HG03159 (cell line): ENCODE data around the gene UBXN11.
A peak's percentile ranks its signal among the peaks of the same experiment; 100 is the strongest.

Experiments used
- ATAC-seq: cut with Tn5 transposase; IDR thresholded peaks from one replicate; pipeline ENCODE4 v1.9.1; 2021; ENCODE audit warnings: mild to moderate bottlenecking, moderate library complexity; ENCODE audit not compliant: unreplicated experiment

The UBXN11 gene

DNA sequence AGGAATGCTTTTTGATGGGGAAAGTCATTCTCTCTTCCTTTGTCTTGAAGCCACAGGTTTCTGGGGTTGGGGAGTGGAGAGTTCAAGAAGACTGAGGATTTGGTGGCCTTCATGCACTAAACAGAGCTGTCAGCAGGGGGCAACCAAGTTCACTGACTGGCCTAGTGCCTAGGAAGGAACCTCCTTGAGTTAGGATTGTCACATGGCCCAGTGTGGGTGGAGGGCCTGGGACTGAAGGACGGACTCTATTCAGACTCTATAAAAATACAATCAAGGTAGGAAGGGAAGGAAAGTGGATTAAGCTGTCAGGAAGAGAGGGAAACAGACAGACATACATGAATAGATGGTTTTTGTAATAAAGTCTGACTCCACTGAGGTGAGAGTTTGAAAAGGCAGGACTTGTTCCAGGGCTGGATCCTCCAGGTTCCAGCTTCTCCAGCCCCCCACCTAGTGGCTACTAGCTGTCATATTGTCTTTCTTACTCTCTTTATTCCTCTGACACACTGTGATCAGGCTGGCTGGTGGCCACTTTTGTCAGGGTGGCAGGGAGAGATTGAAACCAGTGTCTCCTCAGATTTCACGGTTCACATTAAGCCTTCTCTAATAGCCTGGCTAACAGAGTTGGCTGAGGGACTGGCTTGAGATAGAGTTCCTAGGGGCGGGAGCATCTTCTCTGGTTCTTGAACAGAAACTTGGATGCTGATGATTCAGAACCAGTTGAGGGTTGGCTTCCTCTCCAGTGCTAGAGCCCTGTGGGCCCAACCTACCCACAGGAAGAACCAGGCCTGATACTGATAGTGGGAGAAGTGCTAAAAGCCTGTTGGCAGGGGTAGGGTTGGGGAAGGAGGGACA is 30.6 kb downstream of the UBXN11 start:
- ATAC-seq = peak; percentile 40

DNA sequence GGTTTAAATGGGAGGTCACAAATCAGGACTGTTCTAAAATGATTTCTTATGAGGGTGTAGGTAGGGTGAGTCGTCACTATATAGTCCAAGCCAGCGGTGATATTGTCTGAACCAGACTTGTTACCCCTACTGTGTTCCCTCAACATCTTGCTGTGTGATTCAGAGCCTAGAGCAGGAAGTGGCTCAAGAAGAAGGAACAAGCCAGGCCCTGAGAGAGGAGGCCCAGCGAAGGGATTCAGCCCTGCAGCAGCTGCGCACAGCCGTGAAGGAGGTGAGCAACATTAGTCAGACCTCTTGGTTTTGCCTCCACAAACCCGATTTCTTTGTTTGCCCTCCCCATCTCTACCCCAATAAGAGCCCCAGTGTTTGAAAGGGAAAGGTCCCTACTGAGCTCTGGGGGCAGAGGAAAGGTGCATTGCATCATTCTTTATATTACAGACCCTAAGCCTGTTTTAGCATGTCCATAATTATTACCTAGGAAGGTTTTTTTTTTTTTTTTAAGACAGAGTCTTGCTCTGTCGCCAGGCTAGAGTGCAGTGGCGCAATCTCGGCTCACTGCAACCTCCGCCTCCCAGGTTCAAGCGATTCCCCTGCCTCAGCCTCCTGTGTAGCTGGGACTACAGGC is 31.5 kb downstream of the UBXN11 start:
- no peak for ATAC-seq

DNA sequence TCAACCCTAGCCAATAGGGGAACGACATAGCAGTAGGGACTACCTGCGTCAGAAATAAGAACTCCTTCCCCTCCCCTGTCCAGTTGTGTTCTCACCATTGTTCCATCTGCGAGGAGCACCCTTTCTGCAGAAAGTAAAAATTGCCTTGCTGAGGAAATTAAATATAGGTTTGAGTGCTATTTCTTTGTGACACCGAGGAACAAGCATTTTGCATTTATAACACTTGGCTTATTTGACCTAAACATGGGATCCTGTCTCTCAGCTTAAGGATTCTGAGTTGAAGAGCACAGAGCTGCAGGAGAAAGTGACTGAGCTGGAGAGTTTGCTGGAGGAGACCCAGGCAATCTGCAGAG is 37.3 kb downstream of the UBXN11 start:
- no peak for ATAC-seq

DNA sequence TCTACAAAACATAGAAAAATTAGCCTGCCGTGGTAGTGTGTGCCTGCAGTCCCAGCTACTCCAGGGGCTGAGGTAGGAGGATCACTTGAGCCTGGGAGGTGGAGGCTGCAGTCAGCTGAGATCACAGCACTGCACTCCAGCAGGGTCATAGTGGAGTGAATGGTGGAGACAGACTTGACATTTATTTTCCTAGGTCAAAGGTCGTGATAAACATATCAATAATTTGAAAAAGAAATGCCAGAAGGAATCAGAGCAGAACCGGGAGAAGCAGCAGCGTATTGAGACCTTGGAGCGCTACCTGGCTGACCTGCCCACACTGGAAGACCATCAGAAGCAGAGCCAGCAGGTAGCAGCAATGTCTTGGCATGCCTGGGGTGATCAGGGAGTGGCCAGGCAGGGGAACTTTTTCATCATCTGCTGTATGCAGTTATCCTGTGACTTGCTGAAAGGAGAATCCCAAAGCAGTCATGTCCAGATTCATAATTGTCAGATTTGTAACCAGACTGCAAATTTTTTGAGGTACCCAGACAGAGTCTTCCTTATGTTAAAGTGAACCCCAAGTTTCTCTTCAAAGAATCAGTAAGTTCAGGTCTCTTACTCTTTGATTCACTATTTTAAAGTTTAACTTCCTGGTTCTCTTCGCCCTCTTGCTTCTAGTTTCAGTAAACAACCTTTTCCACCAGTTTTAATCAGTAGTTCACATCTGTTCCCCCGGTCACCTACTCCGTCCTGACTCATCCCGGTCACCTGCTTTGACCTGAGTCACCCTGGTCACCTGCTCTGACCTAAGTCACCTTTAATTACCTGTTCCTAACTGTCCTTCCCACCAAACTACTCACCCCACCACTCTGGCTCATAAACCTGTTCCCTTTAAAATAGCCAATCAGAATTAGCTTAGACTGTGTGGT is 37.9 kb downstream of the UBXN11 start:
- no peak for ATAC-seq

DNA sequence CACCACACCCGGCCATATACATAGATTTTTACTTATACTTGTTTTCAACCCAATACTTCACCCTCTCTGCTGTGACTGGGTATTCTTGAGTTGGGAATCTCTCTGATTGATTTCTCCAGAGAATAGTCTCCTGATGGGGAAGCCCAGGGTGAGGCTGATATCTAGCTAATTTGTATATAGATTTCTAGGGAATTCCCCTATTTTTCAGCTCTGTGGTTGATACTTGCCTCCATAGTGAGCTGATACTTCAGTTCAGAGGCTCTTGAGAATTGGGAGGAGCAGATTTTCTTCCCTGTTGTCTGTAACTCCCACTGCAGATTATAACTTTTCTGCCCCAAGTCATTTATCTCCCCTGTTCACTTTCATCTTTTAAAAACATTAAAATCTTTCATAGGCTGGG is 41.0 kb downstream of the UBXN11 start:
- no peak for ATAC-seq

DNA sequence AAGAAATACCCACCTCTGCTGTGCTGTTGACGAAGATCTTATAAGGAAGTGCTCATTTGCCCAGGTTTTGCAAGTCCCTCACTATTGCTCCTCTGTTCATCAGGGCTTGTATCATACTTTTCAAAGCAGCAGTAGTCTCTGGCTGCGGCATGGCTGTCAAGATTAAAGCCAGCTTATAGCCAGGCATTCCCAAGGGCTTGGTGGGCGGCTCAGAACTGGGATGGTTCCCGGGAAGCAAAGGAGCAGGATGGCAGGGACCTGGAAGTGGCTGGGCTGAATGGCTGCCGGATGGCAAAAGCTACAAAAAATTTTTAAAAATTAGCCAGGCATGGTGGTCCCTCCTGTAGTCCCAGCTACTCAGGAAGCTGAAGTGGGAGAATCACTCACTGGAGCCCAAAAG is 43.2 kb downstream of the UBXN11 start:
- ATAC-seq = no peak

DNA sequence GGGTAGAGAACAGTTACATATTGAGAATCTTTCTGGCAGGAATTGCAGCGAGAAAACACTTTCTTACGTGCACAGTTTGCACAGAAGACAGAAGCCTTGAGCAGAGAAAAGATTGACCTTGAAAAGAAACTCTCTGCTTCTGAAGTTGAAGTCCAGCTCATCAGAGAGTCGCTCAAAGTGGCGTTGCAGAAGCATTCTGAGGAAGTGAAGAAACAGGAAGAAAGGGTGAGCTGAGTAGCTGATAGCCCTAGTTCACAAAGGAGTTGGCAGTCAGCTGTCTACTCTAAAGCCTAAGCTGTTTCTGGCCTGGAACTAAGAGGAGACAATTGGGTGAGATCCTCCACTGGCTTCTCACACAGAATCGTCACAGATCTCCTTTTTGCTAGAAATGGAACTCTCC is 46.9 kb downstream of the UBXN11 start:
- no peak for ATAC-seq

DNA sequence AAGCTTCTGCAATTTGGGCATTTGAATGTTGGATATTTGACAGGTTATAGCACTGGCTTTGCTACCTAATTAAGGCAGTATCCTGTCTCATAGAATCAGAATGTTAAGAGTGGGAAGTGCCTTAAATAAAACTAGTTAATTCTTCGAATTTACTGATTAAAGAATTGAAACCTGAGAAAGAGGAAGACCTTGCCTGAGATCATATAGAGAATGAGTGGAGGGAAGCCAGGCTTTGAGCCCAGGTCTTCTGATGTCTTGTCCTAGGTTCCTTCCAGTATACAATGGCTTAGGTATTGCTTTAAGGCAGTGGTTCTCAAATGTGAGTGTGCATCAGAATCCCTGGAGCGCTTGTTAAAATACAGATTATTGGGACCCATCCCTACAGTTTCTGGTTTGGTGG is 47.4 kb downstream of the UBXN11 start:
- no peak for ATAC-seq

DNA sequence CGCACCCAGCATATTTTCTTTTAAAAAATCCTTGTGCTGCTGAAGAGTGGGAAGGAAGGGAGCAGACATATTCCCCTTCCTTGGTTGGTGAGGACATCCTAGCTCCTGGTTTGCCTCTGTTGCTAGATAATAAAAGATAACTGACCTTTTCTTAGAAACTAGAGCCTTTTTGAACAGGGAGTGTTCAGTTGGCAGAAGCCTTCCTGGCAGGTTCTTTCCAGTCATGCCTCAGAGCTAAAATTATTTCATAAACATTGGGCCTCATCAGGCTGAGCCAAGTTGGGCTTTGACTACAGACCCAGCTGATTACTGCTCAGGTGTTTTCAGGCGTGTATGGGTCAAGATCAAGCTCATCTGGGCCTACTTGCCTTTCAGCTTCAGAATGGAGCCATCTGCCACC is 49.2 kb downstream of the UBXN11 start:
- ATAC-seq = no peak

DNA sequence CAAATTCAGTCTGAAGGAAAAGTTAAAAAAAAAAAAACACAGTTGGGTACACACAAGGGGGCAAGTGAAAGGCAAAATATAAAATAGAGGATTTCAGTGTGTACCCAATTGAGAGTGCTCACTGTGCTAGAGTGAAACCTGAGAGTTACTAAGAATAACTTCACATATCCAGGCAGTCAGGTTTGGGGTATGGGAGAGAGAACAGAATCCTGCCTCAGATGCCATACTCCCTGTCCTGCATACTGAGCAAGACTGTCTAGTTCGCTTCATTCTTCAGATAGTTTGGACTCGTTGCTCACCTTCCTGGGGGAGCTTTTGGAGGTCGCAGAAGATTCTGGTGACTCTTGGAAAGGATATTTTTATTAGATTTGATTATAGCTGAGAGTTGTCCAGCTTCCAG is 52.0 kb downstream of the UBXN11 start:
- ATAC-seq = no peak

DNA sequence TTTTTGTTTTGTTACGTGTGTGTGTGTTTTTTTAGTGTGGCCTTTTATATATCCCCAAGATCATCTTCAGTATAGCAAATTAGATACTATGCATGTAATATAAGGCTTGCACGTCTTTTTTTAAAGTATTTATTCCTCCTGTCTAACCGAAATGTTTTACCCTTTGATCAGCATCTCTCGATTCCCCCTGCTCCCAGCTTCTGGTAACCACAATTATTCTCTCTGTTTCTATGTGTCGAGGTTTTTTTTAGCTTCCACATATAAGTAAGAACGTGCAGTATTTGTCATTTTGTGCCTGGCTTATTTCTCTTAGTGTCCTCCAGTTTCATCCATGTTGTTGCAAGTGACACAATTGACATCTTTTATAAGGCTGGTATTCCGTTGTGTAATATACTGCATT is 53.7 kb downstream of the UBXN11 start:
- no peak for ATAC-seq

DNA sequence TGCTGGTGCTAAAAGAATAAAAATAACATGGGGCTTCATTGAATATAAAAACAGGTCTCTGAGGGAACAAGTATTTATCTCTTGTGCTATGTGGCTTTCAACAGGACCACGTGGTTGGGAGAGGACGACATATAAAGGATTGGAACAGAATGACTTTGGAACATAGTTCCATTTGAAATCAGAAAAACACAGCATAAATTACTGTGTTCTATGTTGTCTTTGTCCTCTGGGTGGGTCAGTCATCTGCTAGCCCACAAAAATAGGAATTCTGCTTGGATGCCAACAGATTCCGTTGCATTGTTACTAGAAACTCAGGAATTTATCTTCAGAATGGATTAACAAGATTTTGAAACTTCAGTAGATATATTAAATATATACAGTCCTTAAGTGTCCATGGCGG is 66.5 kb downstream of the UBXN11 start:
- no peak for ATAC-seq

DNA sequence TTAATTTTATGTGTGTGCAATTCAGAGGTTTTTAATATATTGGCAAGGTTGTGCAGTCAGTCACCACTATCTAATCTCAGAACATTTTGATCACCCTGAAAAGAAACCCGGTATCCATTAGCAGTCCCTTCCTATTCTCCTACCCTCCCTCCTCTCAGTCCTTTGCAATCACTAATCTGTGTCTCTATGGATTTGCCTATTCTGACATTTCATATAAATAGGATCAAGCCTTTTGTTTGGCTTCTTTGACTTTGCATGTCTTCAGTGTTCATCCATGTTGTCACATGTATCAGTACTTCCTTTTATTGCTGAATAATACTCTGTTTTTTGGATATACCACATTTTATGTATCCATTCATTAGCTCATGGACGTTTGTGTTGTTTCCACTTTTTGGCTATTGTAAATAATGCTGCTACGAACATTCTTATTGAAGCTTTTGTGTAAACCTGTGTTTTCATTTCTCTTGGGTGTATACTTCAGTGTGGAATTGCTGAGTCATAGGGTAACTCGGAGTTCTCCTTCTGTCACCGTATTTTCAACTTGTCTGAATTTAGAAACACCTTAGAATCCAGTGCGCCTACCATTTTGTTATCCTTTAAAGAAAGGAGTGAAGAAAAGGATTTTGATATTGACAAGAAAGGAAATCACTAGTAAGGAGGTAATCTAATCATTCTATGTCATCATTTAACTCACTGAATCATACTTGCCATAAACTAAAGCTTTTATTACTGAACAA is 69.0 kb downstream of the UBXN11 start:
- no peak for ATAC-seq

DNA sequence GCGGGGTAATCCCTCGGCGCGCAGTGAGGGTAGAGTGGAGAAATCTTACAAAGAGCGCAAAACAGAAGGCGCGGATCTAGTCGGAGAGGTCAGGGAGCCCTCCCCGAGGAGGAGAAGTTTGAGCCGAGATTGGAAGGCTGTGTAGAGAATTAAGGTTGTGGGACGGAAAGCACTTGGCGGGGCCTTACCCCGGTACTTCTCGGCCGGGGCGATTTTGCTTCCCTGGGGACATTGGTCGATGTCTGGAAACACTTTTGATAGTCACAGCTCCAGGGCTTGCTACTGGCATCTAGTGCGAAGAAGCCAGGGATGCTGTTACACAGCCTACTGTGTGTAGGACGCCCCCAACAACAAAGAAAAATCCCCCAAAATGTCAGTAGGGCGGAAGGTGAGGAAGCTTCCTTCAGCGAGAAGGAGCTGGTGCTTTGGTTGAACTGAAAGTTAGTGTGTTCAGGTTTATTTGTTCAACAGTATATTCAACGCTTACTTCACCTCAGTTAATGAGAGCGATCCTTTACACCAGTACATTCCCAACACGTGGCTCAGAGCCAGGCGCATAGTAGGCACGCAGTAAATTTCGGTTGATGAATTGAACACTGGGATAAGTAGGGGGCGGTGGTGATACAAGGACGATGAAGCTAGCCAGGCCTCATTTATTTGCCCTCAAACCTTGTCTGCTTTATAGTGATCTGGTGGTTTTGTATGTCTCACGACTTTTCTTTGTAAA is 71.6 kb downstream of the UBXN11 start:
- no peak for ATAC-seq

DNA sequence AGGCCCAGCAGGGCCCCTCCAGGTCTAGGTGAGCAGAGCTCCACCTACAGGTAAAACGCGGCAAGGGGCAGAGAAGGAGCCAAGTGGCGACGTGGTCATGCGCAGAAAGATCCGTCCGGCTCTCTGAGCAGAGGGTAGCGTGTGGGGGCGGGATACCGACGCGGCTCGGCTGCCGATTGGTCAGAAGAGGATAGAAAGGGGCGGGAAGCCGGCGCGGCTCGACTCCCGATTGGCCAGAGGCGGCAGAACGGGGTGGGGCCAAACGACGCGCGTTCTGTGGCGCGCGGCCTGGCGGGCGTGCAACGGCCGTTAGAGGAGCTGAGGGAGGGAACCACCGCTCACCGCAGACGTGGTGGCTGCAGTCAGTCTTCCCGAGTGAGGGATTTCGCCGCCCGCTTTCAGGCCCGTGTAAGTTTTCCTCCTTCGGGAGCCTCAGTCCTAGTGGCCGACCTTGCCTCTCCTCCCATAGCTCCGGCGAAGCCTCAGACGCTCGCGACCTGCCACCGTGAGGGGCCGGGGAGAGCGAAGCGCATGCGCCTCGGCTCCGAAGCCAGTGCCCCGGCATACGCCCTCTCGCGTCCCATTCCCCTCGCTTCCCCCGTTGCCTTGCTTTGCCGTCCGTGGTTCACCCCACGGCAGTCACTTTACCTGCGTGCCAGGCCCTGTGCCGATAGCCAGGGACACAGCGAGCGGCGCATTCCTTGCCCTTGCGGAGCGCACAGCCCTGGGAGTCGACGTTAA is 72.4 kb downstream of the UBXN11 start, which contains the start of gene CEP85:
Gene CEP85 (plus strand): TSS at position 298 of the 741 bp plus-strand sequence. CDS start 5,584 bp downstream, outside the sequence.
- ATAC-seq = peak; percentile 88
